ENCODE results near the gene ACTR5. TPM values are rescaled to one million over a fixed set of nuclear protein-coding genes. Genes with fewer than 3 reads are reported as not detected.

Gene ACTR5
- total and polyA plus RNA-seq, 2 donors (not counting 1 experiment from before 2014, with no cell fraction given) = 4.4 to 5.9 TPM

DNA sequence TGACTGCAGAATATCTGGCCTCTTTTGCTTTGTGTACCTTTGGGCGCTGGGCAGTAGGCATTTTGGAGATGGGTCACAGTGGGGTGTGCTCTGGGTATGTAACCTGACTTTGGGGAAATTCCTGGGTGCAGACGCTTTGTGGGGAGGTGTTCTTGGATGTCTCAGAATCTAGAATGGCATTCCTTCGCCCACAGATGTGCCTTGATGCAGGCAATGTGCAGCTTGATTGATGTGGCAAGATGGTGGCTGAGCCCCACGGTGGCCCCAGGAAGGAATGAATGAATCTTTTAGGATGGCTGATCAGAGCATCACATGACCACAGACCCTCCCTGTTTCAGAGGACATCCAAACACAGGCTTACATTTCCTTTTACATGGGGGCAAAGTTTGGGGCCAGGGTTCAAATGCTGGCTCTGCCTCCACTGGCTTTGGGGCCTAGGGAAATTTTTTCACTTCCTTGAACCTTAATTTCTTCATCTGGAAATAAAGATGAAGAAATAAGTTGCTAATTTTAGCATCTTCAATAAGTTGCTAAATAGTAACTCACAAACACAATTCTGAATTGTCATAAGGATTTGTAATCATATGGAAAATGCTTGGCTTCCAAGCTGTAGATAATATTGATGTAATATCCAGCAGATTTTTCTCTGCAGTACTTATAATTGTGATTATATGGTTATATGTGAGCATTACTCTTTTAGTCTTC is 62.8 kb downstream of the ACTR5 start:
- H3K27me3 ChIP-seq (ENCODE audit: control insufficient read depth, insufficient read depth, low read length) = peaks cover 27% of the 10 kb centered on the region
- H3K27ac ChIP-seq (ENCODE audit: insufficient read depth, low read length) = no peak overlapping the region
- H3K9ac ChIP-seq (ENCODE audit: insufficient read depth, low read length) = no peak overlapping the region
- H3K4me1 ChIP-seq (ENCODE audit: control insufficient read depth, extremely low read depth, insufficient read depth, low read length) = no peaks in the 10 kb centered on the region
- no peaks in the 10 kb centered on the region for H3K36me3 ChIP-seq (ENCODE audit: control insufficient read depth, insufficient read depth, low read length)
- no peak for DNase-seq (ENCODE audit: low read depth in 2 of 2)
- no peaks in the 10 kb centered on the region for H4K20me1 ChIP-seq (ENCODE audit: control insufficient read depth, extremely low read depth, insufficient read depth, low read length)
- no peaks in the 10 kb centered on the region for H3K79me2 ChIP-seq (ENCODE audit: control insufficient read depth, insufficient read depth, low read length)
- H3K4me3 ChIP-seq (replicated peaks in 1 of 4; ENCODE audit: control extremely low read depth in 1 of 4, insufficient read depth in 1 of 4, low read depth in 3 of 4, low read length in 4 of 4) = no peak overlapping the region
- H2AFZ ChIP-seq (ENCODE audit: low read length) = no peak overlapping the region
- TF ChIP-seq CTCF (conservative IDR thresholded peaks at IDR 0.05 in 1 of 2, IDR thresholded peaks at IDR 0.05 in 1 of 2; ENCODE audit: low read depth in 1 of 2, low read length in 2 of 2) (no peak), EZH2 (IDR thresholded peaks at IDR 0.05; ENCODE audit: low read length, missing control alignments) (no peak)
- H3K9me3 ChIP-seq (ENCODE audit: control insufficient read depth, insufficient read depth, low read depth, low read length) = no peaks in the 10 kb centered on the region
- no peak overlapping the region for H3K4me2 ChIP-seq (ENCODE audit: extremely low read depth, insufficient read depth, low read length)

DNA sequence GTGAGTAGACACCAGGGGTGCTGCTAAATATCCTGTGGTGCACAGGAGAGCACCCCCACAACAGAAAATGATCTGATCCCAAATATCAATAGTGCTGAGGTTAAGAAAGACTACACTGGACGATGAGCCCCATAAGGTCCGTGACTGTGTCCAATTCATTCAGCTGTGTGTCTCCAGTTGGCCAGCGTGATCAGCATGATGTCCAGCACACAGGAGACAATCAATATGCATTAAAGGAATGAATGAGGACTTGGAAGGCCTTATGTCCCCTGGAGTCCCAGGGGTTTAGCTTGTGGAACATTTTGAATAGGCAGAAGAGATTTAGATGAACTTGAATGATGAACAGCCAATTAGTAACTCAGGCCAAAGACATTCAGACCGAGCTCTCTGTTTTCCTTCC is 63.5 kb downstream of the ACTR5 start:
- H3K4me1 ChIP-seq (ENCODE audit: control insufficient read depth, extremely low read depth, insufficient read depth, low read length) = no peaks in the 10 kb centered on the region
- no peak overlapping the region for H3K9ac ChIP-seq (ENCODE audit: insufficient read depth, low read length)
- no peaks in the 10 kb centered on the region for H3K36me3 ChIP-seq (ENCODE audit: control insufficient read depth, insufficient read depth, low read length)
- no peak overlapping the region for H3K4me2 ChIP-seq (ENCODE audit: extremely low read depth, insufficient read depth, low read length)
- H3K4me3 ChIP-seq (replicated peaks in 1 of 4; ENCODE audit: control extremely low read depth in 1 of 4, insufficient read depth in 1 of 4, low read depth in 3 of 4, low read length in 4 of 4) = no peak overlapping the region
- no peak overlapping the region for H2AFZ ChIP-seq (ENCODE audit: low read length)
- H3K27me3 ChIP-seq (ENCODE audit: control insufficient read depth, insufficient read depth, low read length) = peaks cover 21% of the 10 kb centered on the region
- H4K20me1 ChIP-seq (ENCODE audit: control insufficient read depth, extremely low read depth, insufficient read depth, low read length) = no peaks in the 10 kb centered on the region
- TF ChIP-seq EZH2 (IDR thresholded peaks at IDR 0.05; ENCODE audit: low read length, missing control alignments) (no peak), CTCF (conservative IDR thresholded peaks at IDR 0.05 in 1 of 2, IDR thresholded peaks at IDR 0.05 in 1 of 2; ENCODE audit: low read depth in 1 of 2, low read length in 2 of 2) (no peak)
- H3K27ac ChIP-seq (ENCODE audit: insufficient read depth, low read length) = no peak overlapping the region
- H3K9me3 ChIP-seq (ENCODE audit: control insufficient read depth, insufficient read depth, low read depth, low read length) = no peaks in the 10 kb centered on the region
- no peak for DNase-seq (ENCODE audit: low read depth in 2 of 2)
- H3K79me2 ChIP-seq (ENCODE audit: control insufficient read depth, insufficient read depth, low read length) = no peaks in the 10 kb centered on the region

DNA sequence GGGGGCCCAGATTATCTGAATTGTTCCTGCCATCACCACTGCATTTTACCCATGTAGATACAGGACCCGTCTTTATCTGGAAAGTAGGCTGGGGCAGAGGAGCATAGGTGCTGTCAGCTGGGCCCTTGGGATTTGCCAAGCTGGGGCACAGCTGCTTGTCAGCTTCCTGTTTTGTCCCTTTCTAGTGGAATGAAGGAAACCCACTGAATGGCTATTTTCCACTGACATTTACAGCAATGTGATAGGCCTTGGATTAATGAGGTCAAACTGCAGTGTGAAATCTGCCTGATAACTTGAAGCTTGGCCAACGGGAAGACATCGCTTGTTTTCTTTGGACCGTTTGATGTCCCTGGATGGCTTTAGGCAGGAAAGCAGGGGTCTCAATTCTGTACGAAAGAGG is 63.9 kb downstream of the ACTR5 start:
- H2AFZ ChIP-seq (ENCODE audit: low read length) = no peak overlapping the region

More for the DNA sequence above, 63.9 kb downstream of the ACTR5 start:
- H3K36me3 ChIP-seq (ENCODE audit: control insufficient read depth, insufficient read depth, low read length) = no peaks in the 10 kb centered on the region
- H3K9ac ChIP-seq (ENCODE audit: insufficient read depth, low read length) = no peak overlapping the region
- H3K27me3 ChIP-seq (ENCODE audit: control insufficient read depth, insufficient read depth, low read length) = peaks cover 16% of the 10 kb centered on the region
- no peaks in the 10 kb centered on the region for H4K20me1 ChIP-seq (ENCODE audit: control insufficient read depth, extremely low read depth, insufficient read depth, low read length)
- H3K9me3 ChIP-seq (ENCODE audit: control insufficient read depth, insufficient read depth, low read depth, low read length) = no peaks in the 10 kb centered on the region
- DNase-seq (ENCODE audit: low read depth in 2 of 2) = no peak
- TF ChIP-seq EZH2 (IDR thresholded peaks at IDR 0.05; ENCODE audit: low read length, missing control alignments) (no peak), CTCF (conservative IDR thresholded peaks at IDR 0.05 in 1 of 2, IDR thresholded peaks at IDR 0.05 in 1 of 2; ENCODE audit: low read depth in 1 of 2, low read length in 2 of 2) (no peak)
- H3K79me2 ChIP-seq (ENCODE audit: control insufficient read depth, insufficient read depth, low read length) = no peaks in the 10 kb centered on the region
- no peak overlapping the region for H3K27ac ChIP-seq (ENCODE audit: insufficient read depth, low read length)
- H3K4me2 ChIP-seq (ENCODE audit: extremely low read depth, insufficient read depth, low read length) = no peak overlapping the region
- H3K4me1 ChIP-seq (ENCODE audit: control insufficient read depth, extremely low read depth, insufficient read depth, low read length) = no peaks in the 10 kb centered on the region
- no peak overlapping the region for H3K4me3 ChIP-seq (replicated peaks in 1 of 4; ENCODE audit: control extremely low read depth in 1 of 4, insufficient read depth in 1 of 4, low read depth in 3 of 4, low read length in 4 of 4)

Measured in fibroblast of lung (primary cell).